Gastrocnemius medialis (tissue), 4 donors: ENCODE results near the gene EIF3K.

ENCODE experiments used
- CTCF ChIP-seq, 5 experiments: fragments of 450-650 bp in 3 of 5; fragments of 200-600 bp in 2 of 5; sonication (generic) in 2 of 5; IDR thresholded peaks in 4 of 5; conservative IDR thresholded peaks in 1 of 5; 1 replicate in 4 of 5; 2 replicates in 1 of 5; pipeline ENCODE4 v1.5.1; 2016 to 2019; ENCODE audit warnings: antibody characterized with exemption in 5 of 5, mild to moderate bottlenecking in 3 of 5, moderate library complexity in 3 of 5
- POLR2A ChIP-seq, 2 donors: fragments of 450-650 bp; IDR thresholded peaks; one replicate each; pipeline ENCODE4 v1.6.1; 2017; ENCODE audit warnings: antibody characterized with exemption in 2 of 2, mild to moderate bottlenecking in 2 of 2, moderate library complexity in 2 of 2

GRCh38 chr19:38619361-38620174 lies 580 bp downstream of the EIF3K start:
- TF ChIP-seq CTCF (IDR thresholded peaks at IDR 0.05 in 4 of 5, conservative IDR thresholded peaks at IDR 0.05 in 1 of 5) (no peak), POLR2A (IDR thresholded peaks at IDR 0.05) (no peak)
